PC-3 (cell line): ENCODE results near the gene TMEM131.

Source experiments
- EZH2 ChIP-seq: fragments of 300-600 bp; sonication (generic); IDR thresholded peaks from one replicate; pipeline ENCODE4 v1.6.1; 2017; ENCODE audit warnings: antibody characterized with exemption, mild to moderate bottlenecking, low read length; ENCODE audit not compliant: unreplicated experiment
- TF ChIP-seq, protein P1 (sequence below): fragments of 300-600 bp; sonication (generic); conservative IDR thresholded peaks from 2 replicates; pipeline ENCODE4 v1.5.1; 2017; ENCODE audit warnings: antibody characterized with exemption, low read depth, mild to moderate bottlenecking, low read length

DNA sequence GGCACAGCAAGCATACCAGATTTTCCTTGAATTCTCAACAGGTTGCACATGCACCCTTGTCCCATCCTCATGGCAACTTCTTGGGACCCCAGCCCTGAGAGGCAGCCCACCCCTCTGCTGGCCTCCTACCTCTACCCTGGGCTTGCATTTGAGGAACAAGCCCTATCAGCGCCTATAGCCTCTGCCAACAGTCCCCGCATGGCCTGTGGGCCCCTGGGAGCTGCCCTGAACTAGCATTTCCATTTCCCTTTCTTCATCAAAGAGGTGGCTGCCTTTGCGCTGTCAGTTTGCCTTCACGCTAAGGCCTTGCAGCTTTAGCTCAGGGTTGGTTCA is 287.7 kb downstream of the TMEM131 start:
- TF ChIP-seq, protein P1, sequence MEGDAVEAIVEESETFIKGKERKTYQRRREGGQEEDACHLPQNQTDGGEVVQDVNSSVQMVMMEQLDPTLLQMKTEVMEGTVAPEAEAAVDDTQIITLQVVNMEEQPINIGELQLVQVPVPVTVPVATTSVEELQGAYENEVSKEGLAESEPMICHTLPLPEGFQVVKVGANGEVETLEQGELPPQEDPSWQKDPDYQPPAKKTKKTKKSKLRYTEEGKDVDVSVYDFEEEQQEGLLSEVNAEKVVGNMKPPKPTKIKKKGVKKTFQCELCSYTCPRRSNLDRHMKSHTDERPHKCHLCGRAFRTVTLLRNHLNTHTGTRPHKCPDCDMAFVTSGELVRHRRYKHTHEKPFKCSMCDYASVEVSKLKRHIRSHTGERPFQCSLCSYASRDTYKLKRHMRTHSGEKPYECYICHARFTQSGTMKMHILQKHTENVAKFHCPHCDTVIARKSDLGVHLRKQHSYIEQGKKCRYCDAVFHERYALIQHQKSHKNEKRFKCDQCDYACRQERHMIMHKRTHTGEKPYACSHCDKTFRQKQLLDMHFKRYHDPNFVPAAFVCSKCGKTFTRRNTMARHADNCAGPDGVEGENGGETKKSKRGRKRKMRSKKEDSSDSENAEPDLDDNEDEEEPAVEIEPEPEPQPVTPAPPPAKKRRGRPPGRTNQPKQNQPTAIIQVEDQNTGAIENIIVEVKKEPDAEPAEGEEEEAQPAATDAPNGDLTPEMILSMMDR = no peak
- no peak for TF ChIP-seq EZH2
